ENCODE results near the gene CAND1. TPM values are rescaled to one million over a fixed set of nuclear protein-coding genes. Genes with fewer than 3 reads are reported as not detected.
A peak's percentile ranks its signal among the peaks of the same experiment; 100 is the strongest.

Gene CAND1
- total and polyA plus RNA-seq, 2 of the 8 experiments (the other 6 are each of a cell fraction or from before 2014, with no cell fraction given) = 39.4 to 271 TPM

- TF ChIP-seq JUND (IDR thresholded peaks at IDR 0.05; ENCODE audit: low read length) (no peak), HDAC6 (IDR thresholded peaks at IDR 0.05; ENCODE audit: low read depth, low read length) (no peak), HDAC2 (IDR thresholded peaks at IDR 0.05; ENCODE audit: borderline replicate concordance in 1 of 2, low read depth in 2 of 2, low read length in 2 of 2) (0 out of 4 replicates have a peak, but pooled peaks of 1 of the 2 experiments have one; percentile 27), CBX8 (IDR thresholded peaks at IDR 0.05; ENCODE audit: borderline replicate concordance, low read depth, low read length) (no peak), KDM1A (IDR thresholded peaks at IDR 0.05; ENCODE audit: borderline replicate concordance, low read length) (0 out of 2 replicates have a peak, but pooled peaks have one; percentile 17), TBP (IDR thresholded peaks at IDR 0.05; ENCODE audit: low read depth, low read length) (peak; percentile 12; the same call in 1 of the 2 replicates), SIN3A (conservative IDR thresholded peaks at IDR 0.05 in 1 of 2, IDR thresholded peaks at IDR 0.05 in 1 of 2; ENCODE audit: low read depth in 1 of 2, low read length in 2 of 2) (peak; percentile 79 to 91; a peak in 3 of 4 replicates), NRF1 (IDR thresholded peaks at IDR 0.05; ENCODE audit: low read depth, low read length) (no peak), BRCA1 (IDR thresholded peaks at IDR 0.05; ENCODE audit: low read depth, low read length) (no peak), RBBP5 (IDR thresholded peaks at IDR 0.05; ENCODE audit: borderline replicate concordance, low read depth, low read length) (peak; percentile 98), SP4 (IDR thresholded peaks at IDR 0.05; ENCODE audit: low read length) (no peak), KDM4A (IDR thresholded peaks at IDR 0.05; ENCODE audit: low read depth, low read length, severe bottlenecking) (peak; percentile 22), CHD2 (IDR thresholded peaks at IDR 0.05; ENCODE audit: low read length) (no peak), TAF1 (IDR thresholded peaks at IDR 0.05; ENCODE audit: low read depth, low read length) (peak; percentile 44; the same call in 1 of the 2 replicates), PHF8 (conservative IDR thresholded peaks at IDR 0.05; ENCODE audit: low read depth, low read length) (0 out of 2 replicates have a peak, but pooled peaks have one; percentile 75), CEBPB (IDR thresholded peaks at IDR 0.05; ENCODE audit: low read depth, low read length) (no peak), YY1 (IDR thresholded peaks at IDR 0.05; ENCODE audit: low read depth, low read length) (peak; percentile 30; the same call in 1 of the 2 replicates), TAF7 (optimal IDR thresholded peaks at IDR 0.05; ENCODE audit: borderline replicate concordance, low read depth, low read length) (peak; percentile 35)
These were observed 745 bp downstream of the CAND1 start (continued) for GRCh38 chr12:67269633-67270573.
